GM13976 (cell line): ENCODE data around the gene FANCI.

Source experiments
- DNase-seq: peaks from one replicate; pipeline ENCODE4 v3.0.0; 2012; ENCODE audit warnings: low spot score
- CTCF ChIP-seq: IDR thresholded peaks from 2 replicates; pipeline ENCODE4 v1.5.1; 2012; ENCODE audit warnings: borderline replicate concordance, mild to moderate bottlenecking; ENCODE audit not compliant: insufficient read depth; ENCODE audit errors: extremely low read depth, missing control alignments, control extremely low read depth
- in situ Hi-C: fragments of 300-500 bp; cut with MboI; formaldehyde crosslinking; loops from one replicate; pipeline ENCODE4 v1.12.0; 2022; ENCODE audit warnings: low sequenced_read_pairs, mixed read lengths, inconsistent platforms; ENCODE audit not compliant: unreplicated experiment

FANCI gene

GRCh38 chr15:89217031-89217430, 26.7 kb upstream of the FANCI start:
- TF ChIP-seq CTCF: no peak
- DNase-seq: no peak
- in situ Hi-C loops: no loop called here

- DNase-seq: no peak
- in situ Hi-C loops: no loop called here
- no peak for TF ChIP-seq CTCF
Measured at GRCh38 chr15:89217686-89218376, 25.9 kb upstream of the FANCI start.

GRCh38 chr15:89218531-89218930, 25.2 kb upstream of the FANCI start:
- in situ Hi-C loops: no loop called here
- no peak for TF ChIP-seq CTCF
- DNase-seq: no peak

- in situ Hi-C loops: loop anchor here (10.0 kb wide), 1 partner anchor 63 kb away; no protein-coding TSS in a partner anchor
- no peak for TF ChIP-seq CTCF
- DNase-seq: no peak
Measured at GRCh38 chr15:89221543-89221942, 22.2 kb upstream of the FANCI start, which contains the start of gene RLBP1. RLBP1 (minus strand) TSS chr15:89221579; CDS start chr15:89218975, 2,604 bp downstream.

GRCh38 chr15:89225588-89225987, 18.2 kb upstream of the FANCI start:
- DNase-seq: no peak
- in situ Hi-C loops: loop anchor here (10.0 kb wide), 1 partner anchor 59 kb away; no protein-coding TSS in a partner anchor
- TF ChIP-seq CTCF: no peak

- no peak for TF ChIP-seq CTCF
- in situ Hi-C loops: loop anchor here (10.0 kb wide), 1 partner anchor 58 kb away; no protein-coding TSS in a partner anchor
- DNase-seq: no peak
Measured at GRCh38 chr15:89226359-89227221, 17.2 kb upstream of the FANCI start.
